GM06990 (cell line): ENCODE results near the gene WDR7.

Source experiments
- DNase-seq: peaks from one replicate; pipeline ENCODE4 v3.0.0-alpha.2; 2011; ENCODE audit not compliant: insufficient read length; ENCODE audit errors: extremely low read depth
- H3K27me3 ChIP-seq: replicated peaks from 2 replicates; pipeline ENCODE4 v1.6.0; 2011; ENCODE audit warnings: low read length; ENCODE audit not compliant: control insufficient read depth, insufficient read depth
- H3K36me3 ChIP-seq: 2 replicates; pipeline ENCODE4 v1.5.1; 2011; ENCODE audit warnings: low read length; ENCODE audit not compliant: control insufficient read depth, insufficient read depth
- H3K4me3 ChIP-seq: replicated peaks from 2 replicates; pipeline ENCODE4 v1.5.1; 2011; ENCODE audit warnings: low read depth, mild to moderate bottlenecking, control low read depth, low read length
- CTCF ChIP-seq: IDR thresholded peaks from 2 replicates; pipeline ENCODE4 v1.5.1; 2011; ENCODE audit warnings: low read length, control low read depth, mild to moderate bottlenecking, inconsistent platforms; ENCODE audit not compliant: insufficient read depth, poor library complexity, severe bottlenecking

WDR7 gene

GRCh38 chr18:56836173-56836572 is 185.0 kb downstream of the WDR7 start:
- no peaks in the 10 kb centered on the region for H3K36me3 ChIP-seq
- TF ChIP-seq CTCF: no peak
- no peaks in the 10 kb centered on the region for H3K27me3 ChIP-seq
- no peak overlapping the region for H3K4me3 ChIP-seq
- no peak for DNase-seq

- no peak for DNase-seq
- Histone ChIP-seq H3K4me3 (no peak overlapping the region), H3K27me3 (no peaks in the 10 kb centered on the region), H3K36me3 (no peaks in the 10 kb centered on the region)
- TF ChIP-seq CTCF: no peak
Observed at GRCh38 chr18:56841836-56842235, 190.7 kb downstream of the WDR7 start.

- Histone ChIP-seq H3K4me3 (no peak overlapping the region), H3K36me3 (no peaks in the 10 kb centered on the region), H3K27me3 (no peaks in the 10 kb centered on the region)
- no peak for DNase-seq
- TF ChIP-seq CTCF: no peak
Observed at GRCh38 chr18:56843241-56843640, 192.1 kb downstream of the WDR7 start.

GRCh38 chr18:56844556-56844955 is 193.4 kb downstream of the WDR7 start:
- H3K4me3 ChIP-seq: no peak overlapping the region
- TF ChIP-seq CTCF: no peak
- H3K27me3 ChIP-seq: no peaks in the 10 kb centered on the region
- H3K36me3 ChIP-seq: no peaks in the 10 kb centered on the region
- no peak for DNase-seq

GRCh38 chr18:56851774-56852173 is 200.6 kb downstream of the WDR7 start:
- Histone ChIP-seq H3K4me3 (no peak overlapping the region), H3K27me3 (no peaks in the 10 kb centered on the region), H3K36me3 (no peaks in the 10 kb centered on the region; the same call in 1 of the 2 replicates)
- no peak for DNase-seq
- no peak for TF ChIP-seq CTCF

- H3K36me3 ChIP-seq: no peaks in the 10 kb centered on the region; the same call in 1 of the 2 replicates
- H3K4me3 ChIP-seq: no peak overlapping the region
- H3K27me3 ChIP-seq: no peaks in the 10 kb centered on the region
- TF ChIP-seq CTCF: no peak
- no peak for DNase-seq
Observed at GRCh38 chr18:56853961-56854360, 202.8 kb downstream of the WDR7 start.
